ENCODE data around the gene C2CD3.
A peak's percentile ranks its signal among the peaks of the same experiment; 100 is the strongest.

C2CD3 gene

GRCh38 chr11:73980001-73980961, 190.5 kb downstream of the C2CD3 start:
- peak; percentile 47 for DNase-seq (ENCODE audit: low spot score)

GRCh38 chr11:73978576-73979086, 192.2 kb downstream of the C2CD3 start:
- DNase-seq (ENCODE audit: low spot score) = no peak

GRCh38 chr11:73977856-73978519, 192.8 kb downstream of the C2CD3 start:
- no peak for DNase-seq (ENCODE audit: low spot score)

- no peak for DNase-seq (ENCODE audit: low spot score)
These were observed 194.2 kb downstream of the C2CD3 start for GRCh38 chr11:73976451-73977151.

GRCh38 chr11:73975479-73975757, 195.4 kb downstream of the C2CD3 start:
- no peak for DNase-seq (ENCODE audit: low spot score)

- no peak for DNase-seq (ENCODE audit: low spot score)
These were observed 196.0 kb downstream of the C2CD3 start for GRCh38 chr11:73974604-73975478.

GRCh38 chr11:73972620-73973449, 198.0 kb downstream of the C2CD3 start:
- no peak for DNase-seq (ENCODE audit: low spot score)

GRCh38 chr11:73972187-73972586, 198.6 kb downstream of the C2CD3 start:
- DNase-seq (ENCODE audit: low spot score) = no peak

- DNase-seq (ENCODE audit: low spot score) = no peak
These were observed 199.6 kb downstream of the C2CD3 start for GRCh38 chr11:73971175-73971719.

GRCh38 chr11:73969991-73970800, 200.6 kb downstream of the C2CD3 start:
- DNase-seq (ENCODE audit: low spot score) = no peak

- no peak for DNase-seq (ENCODE audit: low spot score)
These were observed 201.7 kb downstream of the C2CD3 start for GRCh38 chr11:73969091-73969490.

- no peak for DNase-seq (ENCODE audit: low spot score)
These were observed 202.3 kb downstream of the C2CD3 start for GRCh38 chr11:73968356-73968966.

- no peak for DNase-seq (ENCODE audit: low spot score)
These were observed 205.1 kb downstream of the C2CD3 start for GRCh38 chr11:73965764-73966121.

- no peak for DNase-seq (ENCODE audit: low spot score)
These were observed 205.6 kb downstream of the C2CD3 start for GRCh38 chr11:73965076-73965763.

- no peak for DNase-seq (ENCODE audit: low spot score)
These were observed 206.9 kb downstream of the C2CD3 start for GRCh38 chr11:73963861-73964260.

All from Ammon's horn (tissue), 1 donor.